Mesendoderm (in vitro differentiated cells): ENCODE data around the gene MACF1.

Source experiments
- DNase-seq: peaks from one replicate; pipeline ENCODE4 v3.0.0; 2013
- H2AK5ac ChIP-seq: 2 replicates; pipeline ENCODE4 v1.6.1; 2013; ENCODE audit warnings: low read length, inconsistent platforms
- H2BK120ac ChIP-seq: 2 replicates; pipeline ENCODE4 v1.6.1; 2013; ENCODE audit warnings: low read depth, mild to moderate bottlenecking, low read length, moderate library complexity, mixed read lengths
- H2BK15ac ChIP-seq: replicated peaks from 2 replicates; pipeline ENCODE4 v1.6.1; 2013; ENCODE audit warnings: low read depth, mild to moderate bottlenecking, moderate library complexity
- H2BK5ac ChIP-seq: 2 replicates; pipeline ENCODE4 v1.6.1; 2013; ENCODE audit warnings: low read length, inconsistent platforms
- H3K18ac ChIP-seq: 2 replicates; pipeline ENCODE4 v1.6.1; 2013; ENCODE audit warnings: mild to moderate bottlenecking, low read length, mixed read lengths
- H3K23ac ChIP-seq: one replicate; pipeline ENCODE4 v1.6.1; 2013; ENCODE audit warnings: low read length
- H3K27ac ChIP-seq: 2 replicates; pipeline ENCODE4 v1.5.1; 2013; ENCODE audit warnings: low read depth, mild to moderate bottlenecking, inconsistent platforms, low read length, moderate library complexity
- H3K27me3 ChIP-seq: 2 replicates; pipeline ENCODE4 v1.6.1; 2013; ENCODE audit warnings: low read length, control low read depth, mild to moderate bottlenecking, inconsistent platforms; ENCODE audit not compliant: insufficient read depth, poor library complexity
- H3K36me3 ChIP-seq: 2 replicates; pipeline ENCODE4 v1.6.1; 2013; ENCODE audit warnings: low read length, inconsistent platforms; ENCODE audit not compliant: control insufficient read depth, insufficient read depth
- H3K4ac ChIP-seq: one replicate; pipeline ENCODE4 v1.6.1; 2013; ENCODE audit warnings: low read depth, mild to moderate bottlenecking, low read length, moderate library complexity
- H3K4me1 ChIP-seq: 2 replicates; pipeline ENCODE4 v1.6.1; 2013; ENCODE audit warnings: low read depth, low read length, inconsistent platforms; ENCODE audit not compliant: control insufficient read depth
- H3K4me2 ChIP-seq: 2 replicates; pipeline ENCODE4 v1.6.1; 2013; ENCODE audit warnings: low read length
- H3K4me3 ChIP-seq: 2 replicates; pipeline ENCODE4 v1.5.1; 2013; ENCODE audit warnings: mild to moderate bottlenecking, low read length
- H3K56ac ChIP-seq: one replicate; pipeline ENCODE4 v1.6.1; 2013; ENCODE audit warnings: low read length
- H3K79me1 ChIP-seq: 2 replicates; pipeline ENCODE4 v1.6.1; 2013; ENCODE audit warnings: low read length, inconsistent platforms
- H3K79me2 ChIP-seq: 2 replicates; pipeline ENCODE4 v1.6.1; 2013; ENCODE audit warnings: mild to moderate bottlenecking, low read length; ENCODE audit not compliant: control insufficient read depth, insufficient read depth
- H3K9ac ChIP-seq: 2 replicates; pipeline ENCODE4 v1.6.1; 2013; ENCODE audit warnings: low read length, inconsistent platforms
- H4K5ac ChIP-seq: one replicate; pipeline ENCODE4 v1.6.1; 2013; ENCODE audit warnings: low read length
- H4K8ac ChIP-seq: one replicate; pipeline ENCODE4 v1.6.1; 2013; ENCODE audit warnings: low read depth, mild to moderate bottlenecking, control low read depth, low read length, moderate library complexity
- WGBS: extraction: QIAGEN DNeasy Blood & Tissue Kit; methylation state at CpG from one replicate; pipeline ENCODE4 v1.1.7; 2013; ENCODE audit warnings: low lambda C conversion rate, missing lambda C conversion rate; ENCODE audit not compliant: insufficient coverage; ENCODE audit errors: extremely low coverage; 5-methylcytosine and 5-hydroxymethylcytosine counted together

The MACF1 gene

GRCh38 chr1:39529901-39530535, 325.5 kb downstream of the MACF1 start:
- Histone ChIP-seq H3K56ac (no peak overlapping the region), H2AK5ac (no peak overlapping the region), H3K4ac (no peak overlapping the region), H3K27ac (no peak overlapping the region), H3K4me3 (no peak overlapping the region), H3K79me1 (no peaks in the 10 kb centered on the region), H3K18ac (no peak overlapping the region), H2BK120ac (no peak overlapping the region), H3K79me2 (no peaks in the 10 kb centered on the region), H4K5ac (no peak overlapping the region), H2BK5ac (no peak overlapping the region), H3K4me2 (no peak overlapping the region), H3K23ac (no peak overlapping the region), H3K9ac (no peak overlapping the region), H3K4me1 (no peaks in the 10 kb centered on the region), H3K27me3 (no peaks in the 10 kb centered on the region), H2BK15ac (no peak overlapping the region), H4K8ac (no peak overlapping the region), H3K36me3 (no peaks in the 10 kb centered on the region)
- DNase-seq: no peak
- WGBS: no CpG with 5 or more reads among the region's 10 CpGs

- H3K9ac ChIP-seq: no peak overlapping the region
- no peak overlapping the region for H3K27ac ChIP-seq
- H3K27me3 ChIP-seq: no peaks in the 10 kb centered on the region
- no peaks in the 10 kb centered on the region for H3K79me1 ChIP-seq
- H2AK5ac ChIP-seq: no peak overlapping the region
- WGBS: no CpG with 5 or more reads among the region's 4 CpGs
- H3K23ac ChIP-seq: no peak overlapping the region
- H3K56ac ChIP-seq: no peak overlapping the region
- H4K8ac ChIP-seq: no peak overlapping the region
- H3K18ac ChIP-seq: no peak overlapping the region
- no peak overlapping the region for H4K5ac ChIP-seq
- no peak overlapping the region for H3K4me3 ChIP-seq
- DNase-seq: no peak
- no peaks in the 10 kb centered on the region for H3K36me3 ChIP-seq
- no peak overlapping the region for H2BK5ac ChIP-seq
- no peak overlapping the region for H3K4me2 ChIP-seq
- H3K79me2 ChIP-seq: no peaks in the 10 kb centered on the region
- no peak overlapping the region for H3K4ac ChIP-seq
- no peak overlapping the region for H2BK15ac ChIP-seq
- H3K4me1 ChIP-seq: no peaks in the 10 kb centered on the region
- no peak overlapping the region for H2BK120ac ChIP-seq
Measured at GRCh38 chr1:39531526-39531925, 327.0 kb downstream of the MACF1 start.

GRCh38 chr1:39533442-39533841, 328.9 kb downstream of the MACF1 start:
- Histone ChIP-seq H3K79me1 (no peaks in the 10 kb centered on the region), H3K27ac (no peak overlapping the region), H3K27me3 (no peaks in the 10 kb centered on the region), H2BK120ac (no peak overlapping the region), H4K5ac (no peak overlapping the region), H3K56ac (no peak overlapping the region), H3K4me1 (no peaks in the 10 kb centered on the region), H3K36me3 (no peaks in the 10 kb centered on the region), H3K4me2 (no peak overlapping the region), H4K8ac (no peak overlapping the region), H3K18ac (no peak overlapping the region), H2BK15ac (no peak overlapping the region), H2BK5ac (no peak overlapping the region), H3K9ac (no peak overlapping the region), H3K4me3 (no peak overlapping the region), H3K23ac (no peak overlapping the region), H2AK5ac (no peak overlapping the region), H3K79me2 (no peaks in the 10 kb centered on the region), H3K4ac (no peak overlapping the region)
- DNase-seq: no peak
- WGBS: no CpG with 5 or more reads among the region's 1 CpG
